Stimulated activated naive B cell treated with anti-CD40 and anti-IgM and Interleukin-4, amounts not matched to agents 10 μg/mL and 1 μg/mL and 100 μg/mL, for 72 hours (primary cell): ENCODE data around the gene HEPACAM.
"Not testable (repeated sequence)": the region's sequence is repeated elsewhere in the genome, so short reads cannot be mapped to it uniquely, and the experiment has no call there.

Source experiments
- ATAC-seq, 2 donors: fragments of 150-1000 bp; cut with Tn5 transposase; replicated peaks; 2 replicates each; pipeline ENCODE4 v1.10.0; 2021; ENCODE audit warnings: moderate library complexity in 1 of 2
- DNase-seq: peaks from one replicate; pipeline ENCODE4 v3.0.0; 2021
- H3K27ac Mint-ChIP-seq: one replicate; pipeline ENCODE4 v1.8.0; 2022; ENCODE audit warnings: mild to moderate bottlenecking, mixed read lengths
- H3K27me3 Mint-ChIP-seq, 2 donors: one replicate each; pipeline ENCODE4 v1.8.0; 2022; ENCODE audit warnings: mixed read lengths in 2 of 2
- H3K36me3 Mint-ChIP-seq, 2 donors: one replicate each; pipeline ENCODE4 v1.8.0; 2022; ENCODE audit warnings: mixed read lengths in 2 of 2, mild to moderate bottlenecking in 1 of 2
- H3K4me1 Mint-ChIP-seq, 2 donors: one replicate each; pipeline ENCODE4 v1.8.0; 2022; ENCODE audit warnings: mixed read lengths in 2 of 2, mild to moderate bottlenecking in 1 of 2
- H3K4me3 Mint-ChIP-seq, 2 donors: one replicate each; pipeline ENCODE4 v1.8.0; 2022; ENCODE audit warnings: mild to moderate bottlenecking in 2 of 2, mixed read lengths in 2 of 2, moderate library complexity in 1 of 2
- H3K9me3 Mint-ChIP-seq, 2 donors: one replicate each; pipeline ENCODE4 v1.8.0; 2022; ENCODE audit warnings: mixed read lengths in 2 of 2, mild to moderate bottlenecking in 1 of 2

The HEPACAM gene, protein sequence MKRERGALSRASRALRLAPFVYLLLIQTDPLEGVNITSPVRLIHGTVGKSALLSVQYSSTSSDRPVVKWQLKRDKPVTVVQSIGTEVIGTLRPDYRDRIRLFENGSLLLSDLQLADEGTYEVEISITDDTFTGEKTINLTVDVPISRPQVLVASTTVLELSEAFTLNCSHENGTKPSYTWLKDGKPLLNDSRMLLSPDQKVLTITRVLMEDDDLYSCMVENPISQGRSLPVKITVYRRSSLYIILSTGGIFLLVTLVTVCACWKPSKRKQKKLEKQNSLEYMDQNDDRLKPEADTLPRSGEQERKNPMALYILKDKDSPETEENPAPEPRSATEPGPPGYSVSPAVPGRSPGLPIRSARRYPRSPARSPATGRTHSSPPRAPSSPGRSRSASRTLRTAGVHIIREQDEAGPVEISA

DNA sequence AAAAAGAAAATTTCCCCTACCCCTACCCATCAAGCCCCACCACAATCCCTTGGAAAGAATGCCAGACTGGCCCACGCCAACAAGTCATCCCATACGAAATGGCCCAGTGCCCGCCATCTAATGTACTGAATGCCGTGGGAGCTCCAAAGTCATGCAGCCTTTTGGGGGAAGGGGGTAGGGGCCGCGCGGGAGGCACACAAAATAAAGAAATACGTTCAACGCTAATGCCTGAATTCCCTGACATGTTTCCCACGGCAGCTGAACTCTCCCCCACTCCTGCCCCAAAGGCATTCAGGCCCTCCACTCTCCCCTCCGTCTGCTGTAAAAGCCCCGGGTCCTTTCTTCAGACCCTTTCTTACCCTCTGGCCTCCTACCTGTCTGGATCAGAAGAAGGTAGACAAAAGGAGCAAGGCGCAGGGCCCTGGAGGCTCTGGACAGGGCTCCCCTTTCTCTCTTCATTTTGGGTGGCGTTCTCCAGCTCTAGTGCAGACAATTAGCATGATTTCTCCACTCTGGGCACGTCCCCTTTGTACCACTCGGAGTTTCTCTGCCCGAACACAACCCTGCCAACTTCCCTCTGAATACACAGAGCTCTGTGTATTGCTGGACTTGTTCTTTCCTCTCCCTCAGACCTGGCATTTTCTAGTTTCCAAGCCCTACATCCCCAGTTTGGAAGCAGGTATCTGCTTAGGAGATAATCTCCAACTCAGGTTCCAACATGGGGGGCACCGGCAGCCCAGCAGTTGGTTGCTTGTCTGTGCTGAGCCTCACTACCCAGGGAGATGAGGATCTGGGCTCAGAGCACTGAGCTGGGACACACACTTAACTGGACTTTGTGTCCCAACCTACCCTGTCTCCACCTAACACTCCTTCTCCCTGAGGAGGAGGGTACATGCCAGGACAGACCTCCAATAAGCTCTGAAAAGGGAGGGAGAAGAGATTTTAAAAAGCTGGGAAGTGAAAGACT is at the start of gene HEPACAM:
Gene HEPACAM, minus strand, starts transcription at position 500 of the 967 bp plus-strand sequence. Its CDS starts 41 bp downstream, at position 459.
- H3K27me3 Mint-ChIP-seq: peaks cover 26 to 40% of the 10 kb centered on the region in 2 donors
- no peaks in the 10 kb centered on the region for H3K9me3 Mint-ChIP-seq
- no peaks in the 10 kb centered on the region for H3K36me3 Mint-ChIP-seq
- H3K4me1 Mint-ChIP-seq: no peaks in the 10 kb centered on the region
- H3K4me3 Mint-ChIP-seq: no peak within 1 kb of the TSS
- DNase-seq: no peak
- no peak within 1 kb of the TSS for H3K27ac Mint-ChIP-seq
- ATAC-seq: no peak

GRCh38 chr11:124984512-124984854 is 48.6 kb upstream of the HEPACAM start:
- DNase-seq (no peak), ATAC-seq (no peak)
- peaks cover 23 to 33% of the 10 kb centered on the region in 2 donors for H3K9me3 Mint-ChIP-seq
- H3K4me3 Mint-ChIP-seq: no peak overlapping the region
- no peaks in the 10 kb centered on the region for H3K27me3 Mint-ChIP-seq
- peaks cover 47 to 61% of the 10 kb centered on the region in 2 donors for H3K36me3 Mint-ChIP-seq
- no peak overlapping the region for H3K27ac Mint-ChIP-seq
- no peaks in the 10 kb centered on the region for H3K4me1 Mint-ChIP-seq

GRCh38 chr11:124983674-124984511 is 48.0 kb upstream of the HEPACAM start:
- no peak for ATAC-seq

DNA sequence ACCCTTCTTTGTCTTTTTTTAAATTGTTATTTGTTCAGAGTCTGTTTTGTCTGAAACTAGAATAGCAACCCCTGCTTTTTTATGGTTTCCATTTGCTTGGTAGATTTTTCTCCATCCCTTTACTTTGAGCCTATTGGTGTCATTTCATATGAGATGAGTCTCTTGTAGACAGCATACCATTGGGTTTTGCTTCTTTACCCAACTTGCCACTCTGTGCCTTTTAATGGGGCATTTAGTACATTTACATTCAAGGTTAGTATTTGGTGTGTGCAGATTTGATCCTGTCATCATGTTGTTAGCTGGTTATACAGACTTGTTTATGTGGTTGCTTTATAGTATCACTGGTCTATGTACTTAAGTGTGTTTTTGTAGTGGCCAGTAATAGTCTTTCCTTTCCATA is 46.2 kb upstream of the HEPACAM start:
- DNase-seq (no peak), ATAC-seq (no peak)
- no peak overlapping the region for H3K4me3 Mint-ChIP-seq
- H3K9me3 Mint-ChIP-seq: peaks cover 34 to 43% of the 10 kb centered on the region in 2 donors
- H3K27me3 Mint-ChIP-seq: no peaks in the 10 kb centered on the region
- no peak overlapping the region for H3K27ac Mint-ChIP-seq
- H3K36me3 Mint-ChIP-seq: peaks cover 49 to 68% of the 10 kb centered on the region in 2 donors
- no peaks in the 10 kb centered on the region for H3K4me1 Mint-ChIP-seq

More at GRCh38 chr11:124983674-124984511, 48.0 kb upstream of the HEPACAM start:
- Mint-ChIP-seq H3K27me3 (no peaks in the 10 kb centered on the region), H3K27ac (no peak overlapping the region), H3K36me3 (peaks cover 50 to 66% of the 10 kb centered on the region in 2 donors), H3K4me1 (no peaks in the 10 kb centered on the region), H3K9me3 (peaks cover 27 to 35% of the 10 kb centered on the region in 2 donors), H3K4me3 (no peak overlapping the region)
- DNase-seq: no peak

DNA sequence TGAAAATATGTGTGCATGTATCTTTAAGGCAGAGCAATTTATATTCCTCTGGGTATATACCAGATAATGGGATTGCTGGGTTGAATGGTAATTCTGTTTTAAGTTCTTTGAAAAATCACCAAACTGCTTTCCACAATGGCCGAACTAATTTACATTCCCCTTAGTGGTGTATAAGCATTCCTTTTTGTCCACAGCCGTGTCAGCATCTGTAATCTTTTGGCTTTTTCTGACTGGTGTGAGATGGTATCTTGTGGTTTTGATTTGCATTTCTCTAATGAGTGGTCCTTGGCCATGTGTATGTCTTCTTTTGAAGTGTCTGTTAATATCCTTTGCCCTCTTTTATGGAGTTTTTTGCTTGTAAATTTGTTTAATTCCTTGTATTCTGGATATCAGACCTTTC is 42.5 kb upstream of the HEPACAM start:
- ATAC-seq (no peak), DNase-seq (no peak)
- Mint-ChIP-seq H3K27me3 (no peaks in the 10 kb centered on the region), H3K9me3 (peaks cover 34 to 39% of the 10 kb centered on the region in 2 donors), H3K36me3 (peaks cover 41 to 54% of the 10 kb centered on the region in 2 donors), H3K4me3 (no peak overlapping the region), H3K27ac (no peak overlapping the region), H3K4me1 (no peaks in the 10 kb centered on the region)

GRCh38 chr11:124977006-124977405 is 41.2 kb upstream of the HEPACAM start:
- Mint-ChIP-seq H3K27me3 (no peaks in the 10 kb centered on the region), H3K27ac (no peak overlapping the region), H3K36me3 (peaks cover 29 to 43% of the 10 kb centered on the region in 2 donors), H3K9me3 (peaks cover 24 to 27% of the 10 kb centered on the region in 2 donors), H3K4me3 (no peak overlapping the region), H3K4me1 (no peaks in the 10 kb centered on the region)
- ATAC-seq: no peak
- no peak for DNase-seq

DNA sequence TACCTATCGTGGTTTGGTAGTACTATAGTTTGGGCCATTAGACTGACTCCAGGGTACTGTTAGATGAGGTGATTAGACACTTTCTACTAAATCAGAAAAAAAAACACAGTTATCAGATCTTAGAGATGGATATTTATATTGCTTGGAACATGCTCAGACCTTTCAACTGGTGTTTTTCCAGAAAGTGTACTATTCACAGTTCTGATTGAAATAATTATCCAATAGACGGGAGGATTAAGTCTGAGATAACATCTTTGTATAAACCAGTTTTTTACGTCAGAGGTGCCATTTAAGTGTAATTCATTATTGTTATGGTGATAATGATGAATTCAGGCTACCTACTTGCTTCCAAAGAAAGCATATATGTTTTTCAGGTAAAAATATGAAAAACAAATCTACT is 40.7 kb upstream of the HEPACAM start:
- Mint-ChIP-seq H3K4me1 (no peaks in the 10 kb centered on the region), H3K27ac (no peak overlapping the region), H3K36me3 (peaks cover 25 to 38% of the 10 kb centered on the region in 2 donors), H3K27me3 (no peaks in the 10 kb centered on the region), H3K4me3 (no peak overlapping the region), H3K9me3 (peaks cover 24 to 25% of the 10 kb centered on the region in 2 donors)
- no peak for ATAC-seq
- DNase-seq: no peak

- ATAC-seq (no peak), DNase-seq (no peak)
- no peaks in the 10 kb centered on the region for H3K27me3 Mint-ChIP-seq
- H3K4me1 Mint-ChIP-seq: no peaks in the 10 kb centered on the region
- H3K4me3 Mint-ChIP-seq: no peak overlapping the region
- no peak overlapping the region for H3K27ac Mint-ChIP-seq
- no peaks in the 10 kb centered on the region for H3K9me3 Mint-ChIP-seq
- H3K36me3 Mint-ChIP-seq: peaks cover 0 to 2% of the 10 kb centered on the region in 2 donors
Observed at GRCh38 chr11:124971810-124972209, 36.0 kb upstream of the HEPACAM start.

DNA sequence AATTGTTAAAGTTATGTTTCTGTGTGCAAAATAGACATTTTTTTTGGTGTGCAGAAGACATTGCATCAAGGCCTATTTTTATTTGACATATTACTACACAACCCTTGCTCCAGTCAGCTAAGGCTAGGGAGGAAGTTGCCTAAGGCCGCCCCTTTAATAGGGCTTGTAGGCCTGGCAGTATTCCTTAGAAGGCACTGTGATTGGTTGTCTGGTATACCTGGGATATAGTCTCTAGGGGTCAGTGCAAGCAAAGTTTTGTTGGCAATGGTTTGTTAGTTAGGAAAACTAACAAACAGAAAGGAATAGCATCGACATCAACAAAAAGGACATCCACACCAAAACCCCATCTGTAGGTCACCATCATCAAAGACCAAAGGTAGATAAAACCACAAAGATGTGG is 35.1 kb upstream of the HEPACAM start:
- Mint-ChIP-seq H3K27ac (no peak overlapping the region), H3K4me3 (no peak overlapping the region)

GRCh38 chr11:124968197-124968596 is 32.4 kb upstream of the HEPACAM start:
- H3K27ac Mint-ChIP-seq, DNase-seq, H3K4me1 Mint-ChIP-seq, ATAC-seq, H3K36me3 Mint-ChIP-seq, H3K4me3 Mint-ChIP-seq, H3K27me3 Mint-ChIP-seq, H3K9me3 Mint-ChIP-seq: not testable (repeated sequence)

More for the DNA sequence above, 35.1 kb upstream of the HEPACAM start:
- DNase-seq: no peak
- no peaks in the 10 kb centered on the region for H3K27me3 Mint-ChIP-seq
- H3K36me3 Mint-ChIP-seq: peaks cover 0 to 2% of the 10 kb centered on the region in 2 donors
- ATAC-seq: no peak
- H3K4me1 Mint-ChIP-seq: no peaks in the 10 kb centered on the region
- H3K9me3 Mint-ChIP-seq: no peaks in the 10 kb centered on the region

DNA sequence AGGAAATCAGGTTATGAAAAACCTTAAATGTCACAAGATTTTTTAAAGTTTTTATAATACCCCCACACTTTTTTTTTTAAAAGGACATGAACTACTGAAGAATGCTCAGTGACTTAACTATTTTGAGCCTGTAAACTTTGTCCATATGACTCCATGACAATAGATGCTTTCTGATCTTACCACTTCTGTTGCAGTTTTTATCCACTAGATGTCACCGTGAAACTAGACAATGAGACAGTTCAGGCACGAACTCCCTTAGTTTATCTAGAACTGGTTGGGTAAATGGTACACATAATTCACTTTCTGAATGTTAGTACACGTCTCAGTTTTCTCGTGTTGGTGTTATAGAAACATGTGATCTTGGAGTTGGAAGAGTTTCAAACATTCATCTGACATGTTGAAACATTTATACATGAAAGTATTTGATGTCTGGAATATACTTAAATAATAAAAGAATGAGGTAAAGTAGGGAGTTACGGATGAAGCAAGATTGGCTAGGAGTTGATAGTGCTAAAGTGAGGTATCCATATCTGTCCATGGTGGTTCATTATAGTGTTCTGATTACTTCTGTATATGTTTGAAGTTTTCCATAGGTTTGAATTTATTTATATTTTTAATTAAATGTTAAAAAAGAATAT is 26.2 kb upstream of the HEPACAM start:
- peak; percentile 87 to 94 for ATAC-seq
- H3K36me3 Mint-ChIP-seq: no peaks in the 10 kb centered on the region
- no peaks in the 10 kb centered on the region for H3K4me1 Mint-ChIP-seq
- H3K4me3 Mint-ChIP-seq: no peak overlapping the region
- DNase-seq: peak; percentile 20
- H3K27ac Mint-ChIP-seq: no peak overlapping the region
- H3K27me3 Mint-ChIP-seq: no peaks in the 10 kb centered on the region
- no peaks in the 10 kb centered on the region for H3K9me3 Mint-ChIP-seq

DNA sequence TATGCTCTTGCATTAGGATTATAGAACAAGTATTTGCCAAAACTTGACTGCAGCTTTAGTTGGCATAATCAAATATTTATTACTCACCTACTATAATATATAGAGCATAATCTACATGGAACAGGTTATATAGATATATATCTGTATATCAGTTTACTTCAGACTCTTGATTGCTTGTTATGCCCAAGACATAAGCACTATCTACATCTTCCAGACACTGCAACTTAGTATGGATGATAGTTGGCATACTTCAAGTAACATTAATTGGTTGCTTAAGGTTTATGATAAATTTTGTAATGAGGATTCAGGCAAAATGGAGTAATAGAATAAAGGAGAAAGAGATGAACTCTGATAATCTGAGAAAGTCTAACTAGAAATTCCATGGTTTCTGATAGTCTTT is 19.2 kb upstream of the HEPACAM start:
- Mint-ChIP-seq H3K27ac (no peak overlapping the region), H3K4me1 (no peaks in the 10 kb centered on the region), H3K36me3 (no peaks in the 10 kb centered on the region), H3K4me3 (no peak overlapping the region), H3K27me3 (no peaks in the 10 kb centered on the region), H3K9me3 (no peaks in the 10 kb centered on the region)
- DNase-seq (no peak), ATAC-seq (no peak)

GRCh38 chr11:124954590-124954955 is 18.7 kb upstream of the HEPACAM start:
- H3K9me3 Mint-ChIP-seq: no peaks in the 10 kb centered on the region
- no peaks in the 10 kb centered on the region for H3K36me3 Mint-ChIP-seq
- no peak overlapping the region for H3K27ac Mint-ChIP-seq
- H3K4me3 Mint-ChIP-seq: no peak overlapping the region
- DNase-seq (no peak), ATAC-seq (no peak)
- H3K27me3 Mint-ChIP-seq: no peaks in the 10 kb centered on the region
- H3K4me1 Mint-ChIP-seq: no peaks in the 10 kb centered on the region
